ENCODE data around the gene CCM2.

CCM2 gene

DNA sequence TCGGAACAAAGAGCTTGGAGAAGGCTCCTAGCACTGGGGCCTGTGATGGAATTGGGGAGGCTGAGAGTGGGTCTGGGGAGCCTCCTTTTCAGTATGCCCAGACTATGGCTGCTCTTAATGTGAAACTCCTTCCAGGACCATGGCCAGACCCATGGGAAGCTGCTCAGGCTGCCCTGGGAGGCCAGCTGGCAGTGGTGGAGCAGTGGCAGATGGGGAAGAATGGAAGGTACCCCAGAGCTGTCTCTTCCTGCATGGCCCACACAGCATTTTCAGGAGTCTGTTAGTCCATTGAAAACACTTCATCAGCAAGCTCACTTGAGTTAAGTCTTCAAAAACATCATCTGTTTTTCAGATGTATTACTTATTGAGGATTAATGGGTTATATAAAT is 70.2 kb downstream of the CCM2 start:
- no peak for DNase-seq

GRCh38 chr7:45071528-45071927 is 71.5 kb downstream of the CCM2 start:
- DNase-seq: no peak

GRCh38 chr7:45072131-45073030 is 72.4 kb downstream of the CCM2 start:
- no peak for DNase-seq

DNA sequence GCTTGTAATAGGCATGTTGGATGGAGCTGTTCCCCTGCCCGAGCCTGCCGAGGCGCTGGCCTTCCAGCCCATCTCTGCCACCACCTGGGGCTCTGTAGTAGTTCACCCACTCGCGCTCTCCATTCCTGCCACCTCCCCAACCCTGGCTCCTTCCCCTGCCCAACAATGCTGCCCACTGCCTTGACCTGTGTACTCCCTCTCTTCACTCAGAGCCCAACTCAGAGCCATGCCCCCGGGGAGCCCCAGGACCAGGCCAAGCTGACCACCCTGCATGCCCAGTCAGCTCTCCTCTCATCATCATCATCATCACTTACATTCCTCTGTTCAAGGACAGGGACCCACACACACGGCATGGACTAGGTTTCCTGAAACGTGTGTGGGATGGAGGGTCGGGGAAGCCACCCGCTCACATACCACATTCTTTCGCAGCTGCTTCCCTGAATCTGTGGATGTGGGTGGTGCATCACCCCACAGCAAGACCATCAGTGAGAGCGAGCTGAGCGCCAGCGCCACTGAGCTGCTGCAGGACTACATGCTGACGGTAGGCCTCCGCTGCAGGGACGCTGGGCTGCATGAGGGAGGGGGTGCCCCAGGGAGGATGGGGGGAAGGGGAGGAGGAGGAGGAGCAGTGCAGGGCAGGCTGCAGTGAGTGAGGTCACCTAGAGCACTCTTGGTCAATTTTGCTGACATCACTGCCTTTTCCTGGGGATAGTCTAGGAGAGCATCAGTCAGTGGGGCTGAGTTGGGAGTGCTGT is 73.2 kb downstream of the CCM2 start:
- DNase-seq: no peak

DNA sequence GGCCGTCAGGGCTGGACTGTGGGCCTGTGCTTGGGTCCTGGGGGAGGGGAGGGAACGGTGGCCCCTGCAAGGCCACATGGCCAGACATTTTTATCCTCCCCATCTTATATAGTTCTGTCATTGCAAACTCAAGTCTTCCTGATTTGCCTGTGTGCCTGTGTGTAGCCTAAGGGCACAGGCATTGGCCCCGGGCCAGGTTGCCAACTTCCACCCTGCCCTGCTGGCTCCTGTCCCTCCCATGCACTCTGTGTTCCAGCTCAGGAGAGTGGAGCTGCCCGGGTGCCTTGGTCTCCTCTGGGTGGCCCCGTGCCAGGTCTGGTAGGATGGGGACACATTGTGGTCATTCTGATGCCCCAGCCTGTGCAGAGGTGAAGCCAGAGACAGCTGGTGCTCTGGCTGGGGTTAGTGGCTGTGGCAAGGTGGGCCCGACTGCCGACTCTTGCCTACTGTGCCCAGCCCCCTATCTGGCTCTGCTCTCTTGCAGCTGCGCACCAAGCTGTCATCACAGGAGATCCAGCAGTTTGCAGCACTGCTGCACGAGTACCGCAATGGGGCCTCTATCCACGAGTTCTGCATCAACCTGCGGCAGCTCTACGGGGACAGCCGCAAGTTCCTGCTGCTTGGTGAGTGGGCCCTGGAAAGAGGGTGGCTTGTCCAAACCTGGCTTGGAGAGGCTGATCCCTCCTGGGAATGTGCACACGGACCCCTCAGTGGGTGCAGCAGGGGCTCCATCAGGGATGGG is 74.0 kb downstream of the CCM2 start:
- DNase-seq: no peak

- DNase-seq: no peak
Measured at GRCh38 chr7:45074528-45075354, 74.7 kb downstream of the CCM2 start.

DNA sequence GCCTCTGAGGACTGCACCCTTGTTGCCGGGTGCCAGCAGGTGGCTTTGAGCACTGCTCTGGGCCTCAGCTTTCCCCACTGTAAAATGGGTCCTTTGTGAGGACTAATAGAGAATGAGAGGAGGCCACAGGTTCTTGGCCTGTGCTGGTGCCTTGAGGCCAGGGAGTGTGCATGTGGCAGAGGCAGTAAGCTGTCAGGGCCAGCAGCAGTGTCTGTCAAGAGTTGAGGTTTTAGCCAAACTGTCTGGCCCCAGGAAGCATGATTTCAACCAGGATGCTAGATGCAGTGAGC is 75.3 kb downstream of the CCM2 start:
- DNase-seq: no peak

GRCh38 chr7:45075871-45076796 is 76.1 kb downstream of the CCM2 start:
- DNase-seq: no peak

DNA sequence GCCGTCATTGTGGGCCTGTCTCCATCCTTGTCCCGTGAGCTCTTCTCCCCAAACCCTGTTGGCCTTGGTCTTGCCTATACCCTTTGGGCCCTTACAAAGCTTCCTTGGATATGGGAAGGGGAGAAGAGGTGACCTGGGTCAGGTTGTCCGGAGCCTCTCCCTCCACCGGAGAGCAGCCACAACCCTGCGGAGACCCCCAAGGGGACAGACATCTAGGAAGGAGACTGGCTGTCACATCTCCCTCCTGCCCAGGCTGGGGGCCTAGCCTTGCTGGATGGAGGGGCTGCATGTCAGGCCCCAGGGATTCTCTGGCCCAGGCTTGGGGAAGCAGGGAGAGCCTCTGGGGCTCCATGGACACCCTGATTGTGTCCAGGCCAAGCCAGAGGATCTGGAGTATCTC is 76.9 kb downstream of the CCM2 start:
- DNase-seq: no peak

DNA sequence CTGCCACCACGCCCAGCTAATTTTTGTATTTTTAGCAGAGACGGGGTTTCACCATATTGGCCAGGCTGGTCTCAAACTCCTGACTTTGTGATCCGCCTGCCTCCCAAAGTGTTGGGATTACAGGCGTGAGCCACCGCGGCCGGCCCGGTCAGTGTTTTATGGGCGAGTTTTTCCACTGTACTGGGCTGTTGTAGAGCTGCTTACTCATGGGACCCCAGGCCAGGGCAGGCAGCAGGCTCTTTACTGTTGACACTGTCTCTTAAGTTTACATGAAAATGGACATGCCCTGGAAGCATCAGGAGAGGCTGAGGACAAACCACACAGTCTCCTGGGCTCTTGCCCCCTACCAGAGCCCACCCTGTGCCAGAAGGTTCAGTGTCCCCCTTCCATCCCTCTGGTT is 77.6 kb downstream of the CCM2 start:
- no peak for DNase-seq

- DNase-seq: no peak
Measured at GRCh38 chr7:45078125-45078681, 78.2 kb downstream of the CCM2 start.

GRCh38 chr7:45080265-45080957 is 80.4 kb downstream of the CCM2 start:
- no peak for DNase-seq

- DNase-seq: no peak
Measured at GRCh38 chr7:45080958-45081669, 81.1 kb downstream of the CCM2 start.

DNA sequence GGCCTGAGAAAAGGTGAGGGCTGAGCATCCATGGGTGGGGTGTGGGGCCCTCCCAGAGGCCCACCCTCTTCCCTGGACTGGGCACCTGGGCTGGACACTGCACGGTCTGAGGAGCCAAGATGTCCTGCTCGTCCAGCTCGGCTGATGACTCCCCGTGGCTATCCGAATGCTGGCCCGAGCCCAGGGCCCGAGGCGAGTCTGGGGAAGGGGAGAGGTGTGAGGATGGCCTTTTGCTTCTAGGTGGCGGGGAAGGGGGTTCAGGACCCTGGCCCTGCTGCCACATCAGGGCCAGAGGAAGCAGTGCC is 81.6 kb downstream of the CCM2 start:
- DNase-seq: no peak

DNA sequence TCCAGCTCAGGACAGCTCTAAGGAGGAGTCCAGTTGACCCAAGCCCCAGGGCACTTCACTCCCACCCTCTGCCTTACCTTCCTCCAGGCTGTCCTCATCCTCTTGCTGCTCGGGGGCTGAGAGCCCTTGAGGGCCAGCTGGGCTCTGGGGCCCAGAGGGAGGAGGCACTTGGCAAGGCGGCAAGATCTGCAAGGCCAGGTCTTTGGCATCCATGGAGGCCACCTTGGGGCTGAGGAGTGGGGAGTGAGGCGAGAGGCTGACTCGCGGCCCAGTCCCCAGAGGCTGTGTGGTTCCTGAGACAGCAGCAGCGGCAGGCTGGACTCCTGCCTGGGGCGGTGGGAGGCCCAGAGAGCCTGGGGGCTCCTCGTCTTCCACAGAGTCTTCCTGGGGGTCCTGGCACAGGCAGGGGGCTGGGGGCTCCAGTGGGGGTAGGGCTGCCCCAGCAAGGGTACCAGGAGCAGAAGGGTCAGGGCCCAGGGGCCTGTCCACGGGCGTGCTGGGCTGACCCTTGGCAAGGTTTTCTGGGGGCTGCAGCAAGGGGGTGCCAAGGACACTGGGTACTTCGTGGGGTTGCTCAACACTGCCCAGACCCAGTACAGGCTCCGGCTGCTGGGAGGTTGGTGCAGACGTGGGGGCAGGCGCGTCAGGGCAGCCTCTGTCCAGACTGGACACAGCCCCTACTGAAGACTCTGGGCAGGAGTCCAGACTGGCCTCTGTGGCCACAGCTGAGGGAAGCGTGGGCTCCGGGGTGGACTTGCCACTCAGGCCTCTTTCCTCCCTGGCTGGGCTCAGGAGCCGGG is 82.2 kb downstream of the CCM2 start:
- DNase-seq: no peak

DNA sequence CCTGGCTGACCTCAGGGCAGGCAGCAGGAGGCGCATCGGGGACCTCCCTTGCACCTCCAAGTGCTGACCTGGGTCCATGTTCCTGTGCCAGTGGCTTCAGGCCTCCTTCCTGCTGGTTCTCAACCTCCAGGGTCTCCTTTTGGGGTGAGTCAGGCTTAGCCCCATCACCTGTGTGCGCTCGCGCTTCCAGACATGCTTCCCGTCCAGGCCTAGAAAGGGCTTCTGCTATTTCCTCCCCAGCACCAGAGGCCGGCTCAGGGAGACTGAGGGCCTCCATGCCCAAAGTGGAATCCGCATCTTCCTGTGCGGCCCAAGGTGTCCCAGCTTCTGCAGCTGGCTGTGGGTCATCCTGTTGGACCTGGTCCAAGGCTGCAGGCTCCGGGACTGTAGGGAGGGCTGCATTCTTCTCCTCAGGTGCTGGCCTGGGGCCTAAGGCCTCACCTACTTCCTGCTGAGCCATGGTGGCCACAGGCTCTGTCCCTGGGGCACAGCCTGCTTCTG is 82.9 kb downstream of the CCM2 start:
- DNase-seq: no peak

DNA sequence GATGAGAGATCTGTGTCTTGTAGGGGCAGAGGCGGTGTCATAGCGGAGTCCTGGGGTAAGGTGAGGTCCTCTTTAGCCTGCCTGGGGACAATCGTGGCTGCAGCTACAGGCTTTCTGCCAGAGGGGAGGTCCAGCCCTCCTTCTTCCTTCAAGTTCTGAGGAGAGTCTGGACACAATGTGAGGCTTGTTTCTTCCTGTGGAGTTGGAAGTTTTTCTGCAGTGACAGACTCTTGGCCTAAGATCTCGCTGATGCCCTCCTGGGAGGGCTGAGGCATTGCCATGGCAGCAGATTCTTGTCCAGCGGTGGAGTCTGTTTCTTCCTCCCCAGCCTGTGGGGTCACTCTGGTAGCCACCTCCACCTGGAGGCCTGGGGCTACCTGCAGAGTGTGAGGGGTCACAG is 84.3 kb downstream of the CCM2 start:
- no peak for DNase-seq

GRCh38 chr7:45084901-45085618 is 85.1 kb downstream of the CCM2 start:
- DNase-seq: no peak

All from CD4-positive, alpha-beta T cell treated with Interferon gamma for 1 hour (primary cell).